Stimulated activated CD4-positive, alpha-beta T cell treated with anti-CD3 and anti-CD28 coated beads, Interleukin-4, amount 100 ng/mL, for 48 hours (primary cell): Measurements from ENCODE around the gene CLDN4.
"Not testable (repeated sequence)": the region's sequence is repeated elsewhere in the genome, so short reads cannot be mapped to it uniquely, and the experiment has no call there.

Experiments used
- DNase-seq, 2 donors: peaks; one replicate each; pipeline ENCODE4 v3.0.0-alpha.2; 2020; ENCODE audit warnings: low read depth in 2 of 2

CLDN4 gene

DNA sequence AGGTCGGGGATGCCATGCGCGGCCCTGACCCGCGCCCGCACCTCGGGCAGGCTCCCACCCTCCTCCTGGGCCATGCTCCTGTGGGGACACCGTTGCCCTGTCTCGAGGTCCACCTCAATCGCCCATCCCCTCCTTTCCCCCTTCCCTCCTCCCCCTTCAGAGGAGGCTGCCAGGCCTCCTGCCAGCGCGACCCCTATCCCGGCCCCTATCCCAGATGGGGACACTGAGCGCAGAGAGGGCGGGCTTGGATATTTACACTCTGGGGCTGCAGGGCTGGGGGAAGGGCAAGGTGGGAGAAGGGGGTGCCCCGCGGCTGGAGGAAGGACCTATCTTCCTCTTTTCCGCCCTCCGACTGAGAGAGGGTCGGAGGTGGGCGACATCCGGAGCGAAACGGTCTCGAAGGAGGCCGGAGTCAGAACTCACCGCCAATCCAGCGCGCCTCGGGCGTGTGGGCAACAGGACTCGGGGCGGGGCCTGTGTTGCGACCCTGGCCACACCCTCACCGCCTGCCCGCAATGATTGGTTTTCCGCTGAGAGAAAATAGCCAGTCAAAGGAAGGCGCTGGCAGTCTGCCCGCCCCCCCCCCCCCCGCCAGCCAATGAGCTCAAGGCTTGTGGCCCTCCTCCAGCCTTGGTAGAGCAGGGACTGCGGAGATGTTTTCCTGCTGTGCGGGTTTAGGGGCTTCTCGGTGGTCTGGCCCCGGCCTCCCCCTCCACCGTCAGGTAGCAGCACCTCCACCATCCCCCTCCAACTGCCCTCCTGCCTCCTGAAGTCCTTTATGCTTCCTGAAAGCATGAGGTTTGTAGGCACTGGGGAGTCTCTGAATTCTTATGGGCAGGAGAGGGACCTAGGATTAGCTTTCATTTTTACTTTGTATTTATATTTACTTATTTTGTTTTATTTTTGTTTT lies 11.5 kb downstream of the CLDN4 start, which contains the start of gene METTL27:
METTL27 (minus strand) TSS at position 450 of the 910 bp plus-strand sequence; CDS start at position 74, 376 bp downstream.
- peak; percentile 82 to 87 for DNase-seq

DNA sequence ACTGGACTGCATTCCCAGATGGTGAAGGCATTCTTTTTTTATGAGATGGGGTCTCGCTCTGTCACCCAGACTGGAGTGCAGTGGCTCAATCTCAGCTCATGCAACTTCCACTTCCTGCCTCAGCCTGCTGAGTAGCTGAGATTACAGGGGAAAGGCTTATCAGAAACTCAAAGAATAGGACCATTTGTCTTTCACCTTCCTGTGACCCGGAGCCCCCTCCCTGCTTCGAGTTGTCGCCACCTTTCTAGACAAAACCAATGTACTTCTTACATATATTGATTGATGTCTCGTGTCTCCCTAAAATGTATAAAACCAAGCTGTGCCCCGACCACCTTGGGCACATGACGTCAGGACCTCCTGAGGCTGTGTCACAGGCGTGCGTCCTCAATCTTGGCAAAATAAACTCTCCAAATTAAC lies 13.3 kb downstream of the CLDN4 start:
- no peak for DNase-seq

DNA sequence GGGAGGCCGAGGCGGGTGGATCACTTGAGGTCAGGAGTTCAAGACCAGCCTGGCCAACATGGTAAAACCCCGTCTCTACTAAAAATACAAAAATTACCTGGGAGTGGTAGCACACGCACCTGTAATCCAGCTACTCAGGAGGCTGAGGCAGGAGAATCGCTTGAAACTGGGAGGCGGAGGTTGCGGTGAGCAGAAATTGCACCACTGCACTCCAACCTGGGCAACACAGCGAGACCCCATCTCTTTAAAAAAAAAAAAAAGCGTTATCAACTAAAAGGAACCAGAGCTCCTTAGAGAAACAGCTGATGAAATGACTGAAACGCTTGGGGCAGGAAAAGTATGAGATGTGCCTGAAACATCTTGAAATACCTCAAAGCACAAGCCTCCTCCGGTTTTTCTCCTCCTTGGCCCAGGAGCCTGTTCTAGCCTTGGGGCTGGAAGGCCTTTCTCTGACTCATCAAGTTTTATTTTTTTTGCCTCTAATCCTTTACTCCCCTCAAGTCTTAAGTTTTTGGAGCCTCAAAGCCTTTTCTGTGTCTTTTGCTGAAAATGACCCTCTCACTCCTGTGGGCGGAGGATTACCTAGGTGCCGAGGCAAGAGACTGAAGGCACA lies 14.2 kb downstream of the CLDN4 start:
- no peak for DNase-seq

DNA sequence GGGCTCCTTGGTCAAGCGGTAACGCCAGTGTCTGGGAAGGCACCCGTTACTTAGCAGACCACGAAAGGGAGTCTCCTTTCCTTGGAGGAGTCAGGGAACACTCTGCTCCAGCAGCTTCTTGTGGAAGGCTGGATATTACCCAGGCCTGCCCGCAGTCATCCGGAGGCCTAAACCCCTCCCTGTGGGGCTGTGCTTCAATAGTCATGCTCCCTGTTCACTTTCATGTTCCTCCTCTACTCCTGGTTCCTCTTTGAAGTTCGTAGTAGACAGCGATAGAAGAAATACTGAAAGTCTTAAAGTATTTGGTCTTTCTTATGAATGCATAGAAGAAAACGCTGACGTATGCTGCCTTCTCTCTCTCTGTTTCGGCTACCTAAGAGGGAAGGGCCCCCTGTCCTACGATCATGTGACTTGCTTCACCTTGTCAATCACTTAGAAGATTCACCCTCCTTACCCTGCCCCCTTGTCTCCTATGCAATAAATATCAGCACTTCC lies 15.0 kb downstream of the CLDN4 start:
- not testable (repeated sequence) for DNase-seq

DNA sequence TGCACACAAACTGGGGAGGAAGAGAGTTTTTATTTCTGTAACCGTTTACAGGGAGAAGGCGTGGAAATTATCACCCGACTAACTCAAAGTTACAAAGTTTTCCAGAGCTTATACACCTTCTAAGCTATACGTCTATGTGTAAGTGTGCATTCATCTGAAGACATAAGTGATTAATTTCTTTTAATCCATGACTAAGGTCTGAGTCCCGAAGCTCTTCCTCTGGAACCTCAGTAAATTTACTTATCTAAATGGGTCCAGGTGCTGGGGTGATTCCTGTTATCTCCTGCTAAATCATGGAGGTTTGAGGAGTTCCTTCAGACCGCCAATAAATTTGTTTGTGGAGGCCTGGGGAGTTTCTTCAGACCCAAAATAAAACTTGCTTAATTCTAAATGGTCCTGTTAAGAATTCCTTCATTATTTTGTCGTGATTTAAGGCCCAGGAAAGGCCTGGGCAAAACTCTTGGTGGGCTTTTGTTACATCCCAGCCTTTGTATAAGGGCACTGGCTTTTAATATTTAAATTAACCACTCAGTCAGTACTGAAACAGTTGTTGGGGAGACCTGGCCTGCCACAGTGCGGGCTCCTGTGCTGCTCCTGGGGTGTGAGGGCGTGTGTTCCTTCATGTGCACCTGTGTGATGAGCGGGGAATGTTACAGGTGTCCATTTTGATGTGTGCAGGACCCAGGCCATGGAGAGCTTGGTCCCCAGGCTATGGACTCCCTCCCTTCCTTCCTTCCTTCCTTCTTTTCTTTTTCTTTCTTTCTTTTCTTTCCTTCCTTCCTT lies 17.3 kb downstream of the CLDN4 start:
- no peak for DNase-seq

GRCh38 chr7:73850781-73851207 lies 20.0 kb downstream of the CLDN4 start:
- no peak for DNase-seq

DNA sequence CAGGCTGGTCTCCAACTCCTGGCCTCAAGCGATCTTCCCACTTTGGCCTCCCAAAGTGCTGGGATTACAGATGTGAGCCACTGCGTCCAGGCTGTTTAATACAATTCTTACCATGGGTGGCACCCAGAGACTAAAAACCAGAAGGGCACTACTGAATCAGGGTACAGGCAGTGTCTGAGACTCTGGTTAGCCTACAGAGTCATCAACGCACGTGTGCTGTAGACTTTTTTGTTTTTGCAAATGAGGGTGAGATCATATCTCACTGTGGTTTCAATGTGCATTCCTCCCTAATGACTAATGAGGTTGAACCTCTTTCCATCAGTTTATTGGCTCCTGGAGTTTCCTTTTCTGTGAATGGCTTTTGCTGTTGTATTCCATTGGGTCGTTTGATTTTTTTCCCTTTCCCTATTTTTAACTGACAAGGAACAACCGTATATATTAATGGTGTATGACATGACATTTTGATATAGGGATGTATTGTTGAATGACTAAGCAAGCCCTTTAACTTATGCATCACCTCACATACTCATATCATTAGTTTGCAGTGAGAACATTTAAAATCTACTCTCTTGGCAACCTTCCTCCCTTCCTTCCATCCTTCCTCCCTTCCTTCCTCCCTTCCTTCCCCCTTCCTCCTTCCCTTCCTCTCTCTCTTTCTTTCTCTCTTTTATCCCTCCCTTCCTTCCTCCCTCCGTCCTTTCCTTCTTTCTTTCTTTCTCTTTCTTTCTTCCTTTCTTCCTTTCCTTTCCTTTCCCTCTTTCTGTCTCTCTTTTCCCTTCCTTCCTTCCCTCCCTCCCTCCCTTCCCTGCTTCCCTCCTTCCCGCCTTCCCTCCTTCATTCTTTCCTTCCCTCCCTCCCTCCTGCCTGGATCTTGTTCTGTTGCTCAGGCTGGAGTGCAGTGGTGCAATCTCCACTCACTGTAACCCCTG lies 20.9 kb downstream of the CLDN4 start:
- DNase-seq, result peak in 1 of 2 donors; percentile 27

- DNase-seq, result no peak
Observed at GRCh38 chr7:73852500-73852899, 21.7 kb downstream of the CLDN4 start.

- DNase-seq, result no peak
Observed at GRCh38 chr7:73856941-73857340, 26.1 kb downstream of the CLDN4 start.

DNA sequence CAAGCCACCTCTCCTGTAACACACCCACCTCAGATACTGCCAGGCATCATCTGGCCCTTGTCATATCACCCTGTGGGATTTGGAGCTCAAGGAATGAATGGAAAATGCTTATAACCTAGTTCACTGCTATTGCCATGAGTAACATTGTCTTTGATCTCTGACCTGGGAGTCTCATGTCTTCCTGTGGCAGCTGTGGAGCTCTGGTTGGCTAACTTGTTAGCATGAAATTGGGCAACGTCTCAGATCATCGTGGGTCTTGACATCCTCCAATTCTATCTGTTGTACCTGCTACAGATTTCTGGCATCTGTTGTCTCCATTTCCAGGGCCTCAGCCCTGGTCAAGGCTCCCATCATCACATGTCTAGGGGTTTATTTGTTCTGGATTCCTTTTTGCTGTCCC lies 28.0 kb downstream of the CLDN4 start:
- DNase-seq, result no peak

DNA sequence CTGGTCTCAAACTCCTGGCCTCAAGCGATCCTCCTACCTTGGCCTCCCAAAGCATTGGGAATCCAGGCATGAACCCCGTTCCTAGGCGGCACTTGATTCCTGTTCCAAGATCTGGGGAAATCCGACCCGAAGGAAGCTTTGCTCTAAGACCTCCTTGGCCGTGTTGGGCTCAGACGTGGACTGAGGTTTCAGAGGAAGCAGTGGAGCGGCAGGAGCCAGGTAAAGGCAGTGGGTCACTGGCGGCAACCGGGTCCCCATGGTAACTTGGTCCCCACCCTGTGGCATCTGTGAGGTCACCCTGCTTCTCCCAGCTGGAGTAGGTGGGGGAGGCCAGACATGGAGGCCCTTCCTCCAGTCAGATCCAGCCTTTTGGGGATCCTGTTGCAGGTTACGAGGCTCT lies 30.1 kb downstream of the CLDN4 start, which contains the start of gene TMEM270:
TMEM270 (plus strand) TSS at position 301 of the 400 bp plus-strand sequence; CDS start at position 337, 36 bp downstream.
- DNase-seq, result no peak

- DNase-seq, result no peak
Observed at GRCh38 chr7:73861305-73861704, 30.5 kb downstream of the CLDN4 start.

GRCh38 chr7:73864981-73865711 lies 34.4 kb downstream of the CLDN4 start:
- DNase-seq, result no peak

- no peak for DNase-seq
Observed at GRCh38 chr7:73865738-73866445, 35.1 kb downstream of the CLDN4 start.

GRCh38 chr7:73866446-73866767 lies 35.6 kb downstream of the CLDN4 start:
- no peak for DNase-seq

DNA sequence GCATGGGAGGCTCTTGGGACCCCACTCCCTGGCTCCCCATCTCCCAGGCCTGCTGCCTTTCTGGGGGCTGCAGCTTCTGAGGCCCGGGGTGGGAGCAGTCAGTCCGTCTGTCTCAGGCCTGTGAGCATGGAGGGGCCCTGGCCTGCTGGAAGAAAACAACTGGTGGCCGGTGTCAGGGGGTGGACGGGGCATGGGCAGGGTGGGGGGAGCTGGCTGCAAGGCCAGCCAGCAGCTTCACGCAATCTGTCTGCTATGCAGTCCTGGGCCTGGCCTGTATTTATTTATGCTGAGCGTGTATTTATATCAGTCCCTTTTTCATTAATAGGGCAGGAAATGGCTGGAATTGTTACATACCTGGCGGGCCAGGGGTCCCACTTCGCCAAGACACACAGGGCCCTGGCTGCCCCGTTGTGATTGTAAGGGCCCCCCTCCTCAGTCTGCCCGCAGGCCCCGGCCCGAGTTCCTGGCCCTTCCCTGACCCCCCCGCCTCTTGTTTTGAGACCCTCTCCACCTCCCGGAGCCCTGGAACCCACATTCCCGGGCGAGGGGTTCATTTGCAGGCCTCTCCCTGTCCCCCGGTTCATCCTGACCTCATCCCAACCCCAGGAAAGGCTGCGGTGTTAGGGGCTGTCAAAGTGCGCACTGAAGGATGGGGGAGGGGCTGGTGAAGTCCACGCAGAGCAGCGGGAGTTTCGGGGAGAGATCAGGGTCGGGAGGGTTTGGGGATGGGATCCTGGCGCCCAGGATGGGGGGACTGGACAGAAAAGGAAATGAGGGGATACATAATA lies 38.4 kb downstream of the CLDN4 start:
- no peak for DNase-seq

- no peak for DNase-seq
Observed at GRCh38 chr7:73870041-73870492, 39.3 kb downstream of the CLDN4 start.

- no peak for DNase-seq
Observed at GRCh38 chr7:73871163-73872011, 40.6 kb downstream of the CLDN4 start.
